Measurements from ENCODE around the gene CHD9.

- TF ChIP-seq ZFP3 (CRISPR knock-in tag; IDR thresholded peaks at IDR 0.05) = no peak
- TF ChIP-seq GLIS3 (CRISPR knock-in tag; IDR thresholded peaks at IDR 0.05) = no peak
- TF ChIP-seq TCF4 (CRISPR knock-in tag; IDR thresholded peaks at IDR 0.05; ENCODE audit: borderline replicate concordance) = no peak
- TF ChIP-seq, protein P1, sequence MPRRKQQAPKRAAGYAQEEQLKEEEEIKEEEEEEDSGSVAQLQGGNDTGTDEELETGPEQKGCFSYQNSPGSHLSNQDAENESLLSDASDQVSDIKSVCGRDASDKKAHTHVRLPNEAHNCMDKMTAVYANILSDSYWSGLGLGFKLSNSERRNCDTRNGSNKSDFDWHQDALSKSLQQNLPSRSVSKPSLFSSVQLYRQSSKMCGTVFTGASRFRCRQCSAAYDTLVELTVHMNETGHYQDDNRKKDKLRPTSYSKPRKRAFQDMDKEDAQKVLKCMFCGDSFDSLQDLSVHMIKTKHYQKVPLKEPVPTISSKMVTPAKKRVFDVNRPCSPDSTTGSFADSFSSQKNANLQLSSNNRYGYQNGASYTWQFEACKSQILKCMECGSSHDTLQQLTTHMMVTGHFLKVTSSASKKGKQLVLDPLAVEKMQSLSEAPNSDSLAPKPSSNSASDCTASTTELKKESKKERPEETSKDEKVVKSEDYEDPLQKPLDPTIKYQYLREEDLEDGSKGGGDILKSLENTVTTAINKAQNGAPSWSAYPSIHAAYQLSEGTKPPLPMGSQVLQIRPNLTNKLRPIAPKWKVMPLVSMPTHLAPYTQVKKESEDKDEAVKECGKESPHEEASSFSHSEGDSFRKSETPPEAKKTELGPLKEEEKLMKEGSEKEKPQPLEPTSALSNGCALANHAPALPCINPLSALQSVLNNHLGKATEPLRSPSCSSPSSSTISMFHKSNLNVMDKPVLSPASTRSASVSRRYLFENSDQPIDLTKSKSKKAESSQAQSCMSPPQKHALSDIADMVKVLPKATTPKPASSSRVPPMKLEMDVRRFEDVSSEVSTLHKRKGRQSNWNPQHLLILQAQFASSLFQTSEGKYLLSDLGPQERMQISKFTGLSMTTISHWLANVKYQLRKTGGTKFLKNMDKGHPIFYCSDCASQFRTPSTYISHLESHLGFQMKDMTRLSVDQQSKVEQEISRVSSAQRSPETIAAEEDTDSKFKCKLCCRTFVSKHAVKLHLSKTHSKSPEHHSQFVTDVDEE (CRISPR knock-in tag; IDR thresholded peaks at IDR 0.05) = no peak
- TF ChIP-seq ZC3H10 (CRISPR knock-in tag; IDR thresholded peaks at IDR 0.05) = no peak
- no peak for TF ChIP-seq RARB (CRISPR knock-in tag; IDR thresholded peaks at IDR 0.05)
- TF ChIP-seq ISL1 (CRISPR knock-in tag; IDR thresholded peaks at IDR 0.05) = no peak
- no peak for TF ChIP-seq PATZ1 (CRISPR knock-in tag; IDR thresholded peaks at IDR 0.05; ENCODE audit: borderline replicate concordance)
- no peak for TF ChIP-seq PPARA (CRISPR knock-in tag; IDR thresholded peaks at IDR 0.05; ENCODE audit: borderline replicate concordance)
- TF ChIP-seq TOX (CRISPR knock-in tag; IDR thresholded peaks at IDR 0.05; ENCODE audit: borderline replicate concordance) = no peak
- TF ChIP-seq ZFP30 (CRISPR knock-in tag; IDR thresholded peaks at IDR 0.05) = no peak
- TF ChIP-seq CSRNP3 (CRISPR knock-in tag; IDR thresholded peaks at IDR 0.05) = no peak
These were observed 27.7 kb downstream of the CHD9 start for GRCh38 chr16:53082509-53082908.

Measured in SK-N-SH treated with all-trans-retinoic acid at 6 μM for 48 hours (cell line).